ENCODE measurements around the gene TM2D3. TPM values are rescaled to one million over a fixed set of nuclear protein-coding genes. Genes with fewer than 3 reads are reported as not detected.

TM2D3 gene, protein sequence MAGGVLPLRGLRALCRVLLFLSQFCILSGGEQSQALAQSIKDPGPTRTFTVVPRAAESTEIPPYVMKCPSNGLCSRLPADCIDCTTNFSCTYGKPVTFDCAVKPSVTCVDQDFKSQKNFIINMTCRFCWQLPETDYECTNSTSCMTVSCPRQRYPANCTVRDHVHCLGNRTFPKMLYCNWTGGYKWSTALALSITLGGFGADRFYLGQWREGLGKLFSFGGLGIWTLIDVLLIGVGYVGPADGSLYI
- total RNA-seq (2022; extraction: Qiagen RNA extraction; ENCODE audit: low read depth), result 29.7 to 33.4 TPM (median 31.0 TPM) in 5 replicates

GRCh38 chr15:101652098-101652785 is at the start of gene TM2D3:
Gene TM2D3 (minus strand): TSS chr15:101652381. CDS start chr15:101652361, 20 bp downstream.

Other genes with a start within 250 kb of the TM2D3 start
- gene PCSK6, start 162.7 kb downstream of the TM2D3 start, total RNA-seq (2022; extraction: Qiagen RNA extraction; ENCODE audit: low read depth), result 8.8 to 12.0 TPM (median 11.1 TPM) in 5 replicates
- gene TARS3, start 72.1 kb upstream of the TM2D3 start, total RNA-seq (2022; extraction: Qiagen RNA extraction; ENCODE audit: low read depth), result 6.9 to 8.7 TPM (median 7.8 TPM) in 5 replicates
- not detected in 5 replicates for gene OR4F6, start 151.1 kb upstream of the TM2D3 start, total RNA-seq (2022; extraction: Qiagen RNA extraction; ENCODE audit: low read depth)
- gene OR4F15, start 159.8 kb upstream of the TM2D3 start, total RNA-seq (2022; extraction: Qiagen RNA extraction; ENCODE audit: low read depth), result not detected in 5 replicates